Trophoblast cell (in vitro differentiated cells and primary cell): ENCODE measurements around the gene CATSPER1.

ENCODE experiments used
- DNase-seq, 2 donors: peaks; one replicate each; pipeline ENCODE4 v3.0.0-alpha.2; 2016
- H2AFZ ChIP-seq: 2 replicates; pipeline ENCODE4 v1.6.1; 2013; ENCODE audit warnings: low read length, moderate library complexity, mild to moderate bottlenecking; ENCODE audit not compliant: insufficient read depth, poor library complexity
- H2AK5ac ChIP-seq: 2 replicates; pipeline ENCODE4 v1.6.1; 2013; ENCODE audit warnings: mild to moderate bottlenecking, low read length
- H2BK120ac ChIP-seq: 2 replicates; pipeline ENCODE4 v1.6.1; 2013; ENCODE audit warnings: low read length, mild to moderate bottlenecking, moderate library complexity; ENCODE audit not compliant: insufficient read depth, poor library complexity
- H2BK12ac ChIP-seq: 2 replicates; pipeline ENCODE4 v1.6.1; 2013; ENCODE audit warnings: mild to moderate bottlenecking, low read length, moderate library complexity
- H2BK5ac ChIP-seq: 2 replicates; pipeline ENCODE4 v1.6.1; 2013; ENCODE audit warnings: low read length, low read depth, moderate library complexity, mild to moderate bottlenecking; ENCODE audit not compliant: poor library complexity
- H3K14ac ChIP-seq: 2 replicates; pipeline ENCODE4 v1.6.1; 2013; ENCODE audit warnings: mild to moderate bottlenecking, low read length
- H3K18ac ChIP-seq: 2 replicates; pipeline ENCODE4 v1.6.1; 2013; ENCODE audit warnings: mild to moderate bottlenecking, low read length
- H3K23ac ChIP-seq: 2 replicates; pipeline ENCODE4 v1.6.1; 2013; ENCODE audit warnings: low read length
- H3K27ac ChIP-seq: 2 replicates; pipeline ENCODE4 v1.5.1; 2013; ENCODE audit warnings: low read depth, mild to moderate bottlenecking, inconsistent platforms, low read length, moderate library complexity
- H3K27me3 ChIP-seq: 2 replicates; pipeline ENCODE4 v1.6.1; 2013; ENCODE audit warnings: inconsistent platforms, mild to moderate bottlenecking, low read length, moderate library complexity; ENCODE audit not compliant: insufficient read depth
- H3K36me3 ChIP-seq, 2 experiments: 1 replicate in 1 of 2; 2 replicates in 1 of 2; pipeline ENCODE4 v1.6.1; 2013; ENCODE audit warnings: low read length in 2 of 2, mild to moderate bottlenecking in 2 of 2, moderate library complexity in 1 of 2; ENCODE audit not compliant: insufficient read depth in 2 of 2, control insufficient read depth in 1 of 2
- H3K4ac ChIP-seq: 2 replicates; pipeline ENCODE4 v1.6.1; 2013; ENCODE audit warnings: low read depth, mild to moderate bottlenecking, low read length, moderate library complexity
- H3K4me1 ChIP-seq, 2 experiments: 1 replicate in 1 of 2; 2 replicates in 1 of 2; pipeline ENCODE4 v1.6.1; 2013; ENCODE audit warnings: low read length in 2 of 2, mild to moderate bottlenecking in 2 of 2, moderate library complexity in 1 of 2; ENCODE audit not compliant: insufficient read depth in 2 of 2, control insufficient read depth in 1 of 2
- H3K4me2 ChIP-seq: 2 replicates; pipeline ENCODE4 v1.6.1; 2013; ENCODE audit warnings: inconsistent platforms, mild to moderate bottlenecking, low read length, moderate library complexity
- H3K4me3 ChIP-seq: 2 replicates; pipeline ENCODE4 v1.5.1; 2013; ENCODE audit warnings: mild to moderate bottlenecking, low read depth, low read length, inconsistent platforms
- H3K79me1 ChIP-seq: one replicate; pipeline ENCODE4 v1.6.1; 2013; ENCODE audit warnings: low read length
- H3K79me2 ChIP-seq: 2 replicates; pipeline ENCODE4 v1.6.1; 2013; ENCODE audit warnings: low read length, mild to moderate bottlenecking; ENCODE audit not compliant: control insufficient read depth, insufficient read depth, poor library complexity
- H3K9ac ChIP-seq: 2 replicates; pipeline ENCODE4 v1.6.1; 2013; ENCODE audit warnings: mild to moderate bottlenecking, low read length
- H3K9me3 ChIP-seq: 2 replicates; pipeline ENCODE4 v1.6.1; 2013; ENCODE audit warnings: low read depth, mild to moderate bottlenecking, control low read depth, inconsistent platforms, low read length; ENCODE audit not compliant: insufficient read depth
- H4K12ac ChIP-seq: 2 replicates; pipeline ENCODE4 v1.6.1; 2013; ENCODE audit warnings: low read depth, mild to moderate bottlenecking, low read length, moderate library complexity
- H4K8ac ChIP-seq: 2 replicates; pipeline ENCODE4 v1.6.1; 2013; ENCODE audit warnings: low read depth, mild to moderate bottlenecking, low read length, moderate library complexity
- H4K91ac ChIP-seq: one replicate; pipeline ENCODE4 v1.6.1; 2013; ENCODE audit warnings: low read depth, mild to moderate bottlenecking, low read length, moderate library complexity
- WGBS: extraction: QIAGEN DNeasy Blood & Tissue Kit; methylation state at CpG from one replicate; pipeline ENCODE4 v1.1.7; 2013; ENCODE audit warnings: missing lambda C conversion rate; ENCODE audit not compliant: insufficient read length, insufficient coverage; ENCODE audit errors: extremely low coverage; 5-methylcytosine and 5-hydroxymethylcytosine counted together

The CATSPER1 gene

GRCh38 chr11:66059966-66060680, 33.8 kb upstream of the CATSPER1 start:
- Histone ChIP-seq H4K8ac (no peak overlapping the region), H3K23ac (no peak overlapping the region), H3K27me3 (no peaks in the 10 kb centered on the region), H3K9ac (no peak overlapping the region), H4K12ac (no peak overlapping the region), H3K27ac (no peak overlapping the region), H3K4me2 (no peak overlapping the region), H3K14ac (no peak overlapping the region), H2BK5ac (no peak overlapping the region), H3K9me3 (peaks cover 3% of the 10 kb centered on the region), H3K18ac (no peak overlapping the region), H3K79me2 (no peaks in the 10 kb centered on the region), H2BK12ac (no peak overlapping the region), H3K36me3 (peaks cover 62 to 72% of the 10 kb centered on the region in 2 experiments), H3K4me3 (no peak overlapping the region), H2BK120ac (no peak overlapping the region), H2AK5ac (no peak overlapping the region), H2AFZ (no peak overlapping the region), H4K91ac (no peak overlapping the region), H3K4ac (no peak overlapping the region), H3K4me1 (no peaks in the 10 kb centered on the region), H3K79me1 (no peaks in the 10 kb centered on the region)
- WGBS = no CpG with 5 or more reads among the region's 8 CpGs
- DNase-seq = no peak

- DNase-seq = no peak
Observed at GRCh38 chr11:66056501-66056900, 30.2 kb upstream of the CATSPER1 start.

GRCh38 chr11:66055021-66055420, 28.7 kb upstream of the CATSPER1 start:
- H2BK5ac ChIP-seq = no peak overlapping the region
- no peaks in the 10 kb centered on the region for H3K27me3 ChIP-seq
- H3K36me3 ChIP-seq = peaks cover 44 to 45% of the 10 kb centered on the region in 2 experiments
- H3K23ac ChIP-seq = no peak overlapping the region
- H3K9ac ChIP-seq = no peak overlapping the region
- H3K18ac ChIP-seq = no peak overlapping the region
- H3K4me3 ChIP-seq = no peak overlapping the region
- no peak for DNase-seq
- no peak overlapping the region for H3K14ac ChIP-seq
- H3K27ac ChIP-seq = no peak overlapping the region
- peaks cover 8 to 10% of the 10 kb centered on the region in 2 experiments for H3K4me1 ChIP-seq
- H3K9me3 ChIP-seq = no peaks in the 10 kb centered on the region
- no peak overlapping the region for H4K12ac ChIP-seq
- peaks cover 13% of the 10 kb centered on the region for H3K79me2 ChIP-seq
- no peak overlapping the region for H2BK12ac ChIP-seq
- no peak overlapping the region for H4K91ac ChIP-seq
- H3K4ac ChIP-seq = peak overlapping the region; percentile 9
- no peak overlapping the region for H3K4me2 ChIP-seq
- no peak overlapping the region for H4K8ac ChIP-seq
- no peak overlapping the region for H2AFZ ChIP-seq
- peaks cover 9% of the 10 kb centered on the region for H3K79me1 ChIP-seq
- H2AK5ac ChIP-seq = no peak overlapping the region
- H2BK120ac ChIP-seq = no peak overlapping the region
- WGBS = no CpG with 5 or more reads among the region's 7 CpGs

More at GRCh38 chr11:66056501-66056900, 30.2 kb upstream of the CATSPER1 start:
- no peak overlapping the region for H3K4ac ChIP-seq
- peaks cover 8% of the 10 kb centered on the region for H3K79me1 ChIP-seq
- H4K8ac ChIP-seq = no peak overlapping the region
- H3K36me3 ChIP-seq = peaks cover 54 to 58% of the 10 kb centered on the region in 2 experiments
- H4K12ac ChIP-seq = no peak overlapping the region
- WGBS = no CpG with 5 or more reads among the region's 7 CpGs
- H3K9ac ChIP-seq = peak overlapping the region; percentile 47
- H2BK120ac ChIP-seq = no peak overlapping the region
- no peak overlapping the region for H3K18ac ChIP-seq
- no peak overlapping the region for H2AK5ac ChIP-seq
- H3K23ac ChIP-seq = no peak overlapping the region
- no peak overlapping the region for H3K14ac ChIP-seq
- H3K4me3 ChIP-seq = no peak overlapping the region
- H3K4me1 ChIP-seq = peaks cover 5% of the 10 kb centered on the region in 2 experiments
- no peak overlapping the region for H2AFZ ChIP-seq
- H2BK5ac ChIP-seq = no peak overlapping the region
- no peak overlapping the region for H4K91ac ChIP-seq
- no peak overlapping the region for H3K27ac ChIP-seq
- peaks cover 12% of the 10 kb centered on the region for H3K79me2 ChIP-seq
- H3K27me3 ChIP-seq = no peaks in the 10 kb centered on the region
- no peak overlapping the region for H2BK12ac ChIP-seq
- H3K9me3 ChIP-seq = no peaks in the 10 kb centered on the region
- H3K4me2 ChIP-seq = no peak overlapping the region

- Histone ChIP-seq H3K4me1 (peaks cover 8 to 10% of the 10 kb centered on the region in 2 experiments), H3K14ac (peak overlapping the region; percentile 66), H3K23ac (no peak overlapping the region), H3K27me3 (no peaks in the 10 kb centered on the region), H3K9me3 (no peaks in the 10 kb centered on the region), H2BK12ac (peak overlapping the region; percentile 14), H3K9ac (peak overlapping the region; percentile 98), H3K36me3 (peaks cover 22 to 23% of the 10 kb centered on the region in 2 experiments), H4K8ac (peak overlapping the region; percentile 92), H3K4me2 (peak overlapping the region; percentile 77), H3K27ac (peak overlapping the region; percentile 29), H3K79me2 (peaks cover 13% of the 10 kb centered on the region), H4K12ac (peak overlapping the region; percentile 56), H3K4ac (peak overlapping the region; percentile 97), H4K91ac (peak overlapping the region; percentile 63), H3K18ac (peak overlapping the region; percentile 41), H3K4me3 (peak overlapping the region; percentile 96), H2AFZ (peak overlapping the region; percentile 46), H2BK120ac (peak overlapping the region; percentile 19), H3K79me1 (peaks cover 9% of the 10 kb centered on the region), H2AK5ac (peak overlapping the region; percentile 28), H2BK5ac (peak overlapping the region; percentile 28)
- no CpG with 5 or more reads among the region's 17 CpGs for WGBS
- no peak for DNase-seq
Observed at GRCh38 chr11:66052664-66052982, 26.3 kb upstream of the CATSPER1 start.
